ENCODE measurements around the gene DNAH14.
"Not testable (repeated sequence)": the region's sequence is repeated elsewhere in the genome, so short reads cannot be mapped to it uniquely, and the experiment has no call there.

Gene DNAH14

GRCh38 chr1:224881308-224881692 lies 48.2 kb upstream of the DNAH14 start:
- ChIA-PET CTCF (interaction anchor here (1.3 to 3.6 kb wide), 4 partner anchors 14 to 368 kb away, joined by 6 to 32 read pairs (median 10); no protein-coding TSS in a partner anchor), POLR2A (interaction anchor here (0.6 kb wide), 1 partner anchor 78 kb away, joined by 3 read pairs; no protein-coding TSS in a partner anchor)
- H3K36me3 ChIP-seq (ENCODE audit: control insufficient read depth in 2 of 2, insufficient read depth in 1 of 2, low read length in 2 of 2); H3K4me3 ChIP-seq (ENCODE audit: low read depth, low read length); H3K27ac ChIP-seq (ENCODE audit: extremely low read depth, low read depth, low read length); H3K9me3 ChIP-seq (ENCODE audit: control insufficient read depth, insufficient read depth, low read depth, low read length): not testable (repeated sequence)
- TF ChIP-seq ZNF121 (tag by site-specific recombination; IDR thresholded peaks at IDR 0.05) = peak; percentile 82; the same call in 1 of the 2 replicates
- peaks cover 55% of the 10 kb centered on the region for H3K4me1 ChIP-seq (ENCODE audit: control insufficient read depth, insufficient read depth, low read length)

- no peak overlapping the region for H3K4me3 ChIP-seq (ENCODE audit: low read depth, low read length)
- H3K9me3 ChIP-seq (ENCODE audit: control insufficient read depth, insufficient read depth, low read depth, low read length) = 0 out of 2 replicates have a peak, but pooled peaks cover 3% of the 10 kb centered on the region
- ChIA-PET CTCF (interaction anchor here (0.7 to 3.6 kb wide), 5 partner anchors 13 to 444 kb away, joined by 4 to 32 read pairs (median 9); no protein-coding TSS in a partner anchor), POLR2A (no interaction called here)
- H3K4me1 ChIP-seq (ENCODE audit: control insufficient read depth, insufficient read depth, low read length) = peaks cover 55% of the 10 kb centered on the region
- H3K36me3 ChIP-seq (ENCODE audit: control insufficient read depth in 2 of 2, insufficient read depth in 1 of 2, low read length in 2 of 2) = no peaks in the 10 kb centered on the region
- H3K27ac ChIP-seq (ENCODE audit: extremely low read depth, low read depth, low read length) = no peak overlapping the region
- peak; percentile 88 for TF ChIP-seq ZFHX2 (tag by site-specific recombination; conservative IDR thresholded peaks at IDR 0.05)
- no peak for TF ChIP-seq SCRT2 (tag by site-specific recombination; IDR thresholded peaks at IDR 0.05)
- TF ChIP-seq EGR2 (tag by site-specific recombination; IDR thresholded peaks at IDR 0.05; ENCODE audit: low read depth) = peak; percentile 73
- 0 out of 2 replicates have a peak, but pooled peaks have one; percentile 26 for TF ChIP-seq ZNF311 (tag by site-specific recombination; IDR thresholded peaks at IDR 0.05; ENCODE audit: borderline replicate concordance)
Measured at GRCh38 chr1:224881762-224882211, 47.7 kb upstream of the DNAH14 start.

GRCh38 chr1:224882264-224882663 lies 47.2 kb upstream of the DNAH14 start:
- Histone ChIP-seq H3K27ac (ENCODE audit: extremely low read depth, low read depth, low read length) (no peak overlapping the region; the same call in 1 of the 2 replicates), H3K4me1 (ENCODE audit: control insufficient read depth, insufficient read depth, low read length) (peaks cover 55% of the 10 kb centered on the region), H3K4me3 (ENCODE audit: low read depth, low read length) (no peak overlapping the region), H3K36me3 (ENCODE audit: control insufficient read depth in 2 of 2, insufficient read depth in 1 of 2, low read length in 2 of 2) (no peaks in the 10 kb centered on the region), H3K9me3 (ENCODE audit: control insufficient read depth, insufficient read depth, low read depth, low read length) (0 out of 2 replicates have a peak, but pooled peaks cover 3% of the 10 kb centered on the region)
- POLR2A ChIA-PET = no interaction called here
- CTCF ChIA-PET = interaction anchor here (0.6 to 1.3 kb wide), 6 partner anchors 13 to 444 kb away, joined by 3 to 10 read pairs (median 4); no protein-coding TSS in a partner anchor
- TF ChIP-seq ZNF394 (tag by site-specific recombination; IDR thresholded peaks at IDR 0.05; ENCODE audit: borderline replicate concordance) (no peak), ZNF341 (tag by site-specific recombination; IDR thresholded peaks at IDR 0.05; ENCODE audit: low read depth) (no peak), ZNF140 (tag by site-specific recombination; IDR thresholded peaks at IDR 0.05) (no peak), KLF8 (tag by site-specific recombination; IDR thresholded peaks at IDR 0.05) (no peak), GLIS1 (tag by site-specific recombination; IDR thresholded peaks at IDR 0.05) (no peak), ZFP41 (tag by site-specific recombination; IDR thresholded peaks at IDR 0.05; ENCODE audit: borderline replicate concordance) (no peak), ZNF747 (tag by site-specific recombination; IDR thresholded peaks at IDR 0.05) (no peak), ZNF701 (tag by site-specific recombination; IDR thresholded peaks at IDR 0.05) (no peak), ZNF18 (tag by site-specific recombination; IDR thresholded peaks at IDR 0.05) (no peak), ZSCAN16 (tag by site-specific recombination; IDR thresholded peaks at IDR 0.05) (no peak), ZNF518A (tag by site-specific recombination; conservative IDR thresholded peaks at IDR 0.05; ENCODE audit: low read depth) (no peak), ZNF76 (tag by site-specific recombination; IDR thresholded peaks at IDR 0.05; ENCODE audit: borderline replicate concordance, low read depth) (no peak), INSM2 (tag by site-specific recombination; IDR thresholded peaks at IDR 0.05) (no peak)
